Measurements from ENCODE around the gene MBD1. TPM values are rescaled to one million over a fixed set of nuclear protein-coding genes. Genes with fewer than 3 reads are reported as not detected.
"Not testable (repeated sequence)": the region's sequence is repeated elsewhere in the genome, so short reads cannot be mapped to it uniquely, and the experiment has no call there.

Gene MBD1
- total and polyA plus RNA-seq, 8 donors = 27.2 to 46.9 (median 33.9) TPM

DNA sequence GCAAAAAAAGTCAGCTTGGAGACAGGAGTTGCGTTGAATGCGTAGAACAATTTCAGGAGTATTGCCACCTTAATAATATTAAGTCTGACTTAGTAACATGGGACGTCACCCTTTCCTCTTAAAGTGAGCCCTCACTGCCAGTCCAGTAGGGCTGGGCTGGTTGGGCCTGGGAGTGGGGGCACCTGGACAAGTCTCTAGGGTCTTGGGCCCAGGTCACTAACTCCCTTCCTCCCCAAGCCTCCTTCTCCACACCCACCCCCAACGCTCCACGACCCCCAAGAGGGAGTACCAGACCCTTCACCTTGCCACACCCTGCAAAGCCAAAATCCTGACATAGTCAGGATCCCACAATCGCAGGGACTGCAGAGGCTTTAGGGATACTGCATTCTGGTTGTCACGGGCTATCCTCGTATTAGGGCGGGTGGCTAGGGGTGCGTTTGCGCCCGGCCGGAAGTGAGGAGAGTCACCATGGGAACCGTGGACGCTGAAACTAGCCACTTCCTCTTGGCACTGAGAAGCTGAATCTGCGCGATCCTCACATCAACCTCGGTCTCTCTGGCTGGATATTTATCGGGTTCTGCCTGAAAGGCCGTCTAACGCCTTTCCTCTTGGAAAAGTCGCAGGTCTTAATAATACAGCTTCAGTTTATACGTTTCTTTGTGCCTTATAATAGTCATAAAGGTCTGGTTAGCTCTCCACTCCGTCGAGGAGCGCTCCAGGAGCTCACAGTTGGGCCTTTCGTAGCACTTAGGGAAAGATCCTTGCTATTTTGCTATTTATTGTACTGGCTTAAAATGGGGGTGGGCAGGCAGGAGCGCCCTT lies 16.5 kb upstream of the MBD1 start:
- DNase-seq (peak; percentile 76 to 86 (median 80)), FAIRE-seq (no peak), ATAC-seq (peak; percentile 96 to 99 (median 97))
- no peak for TF ChIP-seq CTCF (IDR thresholded peaks at IDR 0.05)
- intact Hi-C loops (cut with DNase I) = no loop called here
- Histone ChIP-seq H3K36me3 (no peaks in the 10 kb centered on the region), H3K27ac (peak overlapping the region in 2 of 4 donors; percentile 19 to 44), H3K9me3 (no peaks in the 10 kb centered on the region), H3K27me3 (no peaks in the 10 kb centered on the region), H3K4me3 (peak overlapping the region; percentile 11 to 57 (median 38)), H3K4me1 (peaks cover 0 to 9% (median 0%) of the 10 kb centered on the region in 3 donors)
- 8 to 9% methylated on average over 27 to 28 of the region's 28 CpGs for WGBS, 2 donors

DNA sequence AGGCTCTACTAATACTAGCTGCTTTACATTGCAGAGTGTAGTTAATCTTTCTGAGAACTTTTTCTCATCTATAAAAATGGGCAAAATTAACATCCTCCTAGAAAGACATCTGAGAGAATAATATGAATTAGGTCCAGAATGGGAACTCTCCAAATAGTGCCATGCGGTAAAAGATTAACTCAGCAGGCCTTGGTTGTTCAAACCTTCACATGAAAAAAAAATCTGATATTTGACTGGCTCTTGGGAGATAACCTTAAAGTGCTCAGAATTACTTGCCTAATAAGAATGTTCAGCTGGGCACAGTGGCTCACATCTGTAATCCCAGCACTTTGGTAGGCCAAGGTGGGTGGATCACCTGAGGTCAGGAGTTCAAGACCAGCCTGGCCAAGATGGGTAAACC lies 11.7 kb upstream of the MBD1 start:
- Histone ChIP-seq H3K4me1 (peaks cover 0 to 12% (median 4%) of the 10 kb centered on the region in 3 donors), H3K9me3 (no peaks in the 10 kb centered on the region), H3K27me3 (no peaks in the 10 kb centered on the region), H3K27ac (peak overlapping the region in 2 of 4 donors; percentile 20 to 52), H3K4me3 (no peak overlapping the region), H3K36me3 (no peaks in the 10 kb centered on the region)
- FAIRE-seq = no peak
- no peak for TF ChIP-seq CTCF (IDR thresholded peaks at IDR 0.05)
- ATAC-seq = peak; percentile 23 to 69 (median 40)
- WGBS, 2 donors = 19 to 30% methylated on average over 1 of the region's 1 CpG
- DNase-seq = no peak
- intact Hi-C loops (cut with DNase I) = no loop called here

DNA sequence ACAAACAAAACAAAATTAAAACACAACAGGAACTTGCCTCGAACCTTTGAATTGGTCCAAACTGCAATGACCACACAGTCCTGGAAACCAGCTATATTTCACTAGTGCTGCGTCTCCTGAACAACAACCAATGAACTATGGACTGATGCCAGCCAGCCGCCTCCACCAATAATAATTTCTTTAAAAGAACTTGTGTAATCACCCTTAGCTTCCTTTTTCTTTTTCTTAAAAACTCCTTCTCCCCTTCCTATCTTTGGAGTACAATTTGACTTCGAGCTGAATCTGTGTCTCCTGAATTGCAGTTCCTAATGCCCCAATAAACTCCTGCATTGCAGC lies 7.8 kb upstream of the MBD1 start:
- ATAC-seq (no peak), DNase-seq (no peak), FAIRE-seq (no peak)
- no peaks in the 10 kb centered on the region for H3K36me3 ChIP-seq
- 89 to 94% methylated on average over 4 of the region's 4 CpGs for WGBS, 2 donors
- H3K27ac ChIP-seq = no peak overlapping the region
- peaks cover 0 to 15% (median 4%) of the 10 kb centered on the region in 3 donors for H3K4me1 ChIP-seq
- no peaks in the 10 kb centered on the region for H3K27me3 ChIP-seq
- no peak for TF ChIP-seq CTCF (IDR thresholded peaks at IDR 0.05)
- H3K4me3 ChIP-seq = no peak overlapping the region
- intact Hi-C loops (cut with DNase I) = no loop called here
- no peaks in the 10 kb centered on the region for H3K9me3 ChIP-seq

GRCh38 chr18:50288348-50289107 lies 7.2 kb upstream of the MBD1 start:
- intact Hi-C loops (cut with DNase I); H3K27me3 ChIP-seq; H3K36me3 ChIP-seq; H3K9me3 ChIP-seq; ATAC-seq: not testable (repeated sequence)
- FAIRE-seq (peak; percentile 97), DNase-seq (peak in 2 of 6 donors; percentile 32 to 48)
- H3K4me1 ChIP-seq = peaks cover 0 to 13% (median 4%) of the 10 kb centered on the region in 3 donors
- peak overlapping the region; percentile 80 to 92 (median 83) for H3K27ac ChIP-seq
- H3K4me3 ChIP-seq = peak overlapping the region; percentile 13 to 81 (median 60)
- WGBS, 2 donors = 72% methylated on average over 21 of the region's 21 CpGs

DNA sequence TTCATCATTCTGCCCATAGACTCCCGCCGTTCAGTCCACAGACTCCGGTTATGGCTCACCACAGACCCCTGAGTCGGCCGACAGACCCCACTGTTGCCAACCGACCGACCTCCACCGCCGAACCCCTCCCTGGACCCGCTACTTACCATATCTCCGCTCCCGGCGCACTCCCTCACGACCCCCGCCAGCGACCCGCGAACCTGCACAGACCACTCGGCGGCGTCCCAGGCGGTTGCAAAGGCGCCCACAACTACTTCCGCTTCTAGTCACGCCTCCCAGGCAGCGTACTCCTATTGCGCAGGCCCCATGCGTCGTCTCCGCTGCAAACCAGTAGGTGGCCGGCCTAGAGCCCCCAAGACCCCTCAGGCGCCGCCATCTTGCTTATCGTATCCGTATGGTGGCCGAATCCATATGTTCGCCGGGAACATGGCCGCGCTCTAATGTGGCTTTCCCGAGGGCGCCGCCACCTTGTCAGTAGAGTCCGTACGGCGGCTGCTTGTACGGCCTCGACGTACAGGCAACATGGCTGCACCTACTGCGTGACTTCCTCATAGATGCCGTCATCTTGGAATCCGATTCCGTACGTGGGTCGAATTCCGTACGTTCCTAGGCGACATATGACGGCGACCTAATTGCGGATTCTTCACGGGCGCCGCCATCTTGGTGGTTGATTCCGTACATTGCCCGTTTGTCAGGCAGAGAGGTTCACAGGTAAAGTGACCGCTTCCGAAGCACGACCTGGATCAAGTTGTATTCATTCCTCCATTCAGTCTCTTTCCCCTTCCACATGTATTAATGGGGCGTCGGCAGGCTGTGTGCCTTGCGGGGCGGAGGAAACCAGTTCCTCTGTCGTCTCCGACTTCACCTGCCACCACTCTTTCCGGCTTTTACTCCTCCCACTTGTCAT lies 6.4 kb upstream of the MBD1 start, which contains the start of gene CXXC1:
Gene CXXC1, minus strand, starts transcription at position 252 of the 907 bp plus-strand sequence. Its CDS starts 103 bp downstream, at position 149.
- H3K4me1 ChIP-seq = peaks cover 0 to 6% (median 4%) of the 10 kb centered on the region in 3 donors
- peaks cover 0 to 5% (median 0%) of the 10 kb centered on the region in 3 donors for H3K36me3 ChIP-seq
- peak within 1 kb of the TSS; percentile 80 to 92 (median 83) for H3K27ac ChIP-seq
- intact Hi-C loops (cut with DNase I) = no loop called here
- TF ChIP-seq CTCF (IDR thresholded peaks at IDR 0.05) = peak; percentile 29 to 45 (median 30)
- no peaks in the 10 kb centered on the region for H3K9me3 ChIP-seq
- no peaks in the 10 kb centered on the region for H3K27me3 ChIP-seq
- DNase-seq (peak; percentile 93 to 98 (median 97)), ATAC-seq (peak; percentile 93 to 96 (median 94)), FAIRE-seq (no peak)
- H3K4me3 ChIP-seq = peak within 1 kb of the TSS; percentile 43 to 81 (median 75)
- WGBS, 2 donors = 0% methylated on average over 76 of the region's 76 CpGs
